HG02623 (cell line): Measurements from ENCODE around the gene MYOF.

Experiments used
- ATAC-seq: cut with Tn5 transposase; IDR thresholded peaks from one replicate; pipeline ENCODE4 v1.9.1; 2021; ENCODE audit warnings: moderate library complexity; ENCODE audit not compliant: unreplicated experiment

Gene MYOF

DNA sequence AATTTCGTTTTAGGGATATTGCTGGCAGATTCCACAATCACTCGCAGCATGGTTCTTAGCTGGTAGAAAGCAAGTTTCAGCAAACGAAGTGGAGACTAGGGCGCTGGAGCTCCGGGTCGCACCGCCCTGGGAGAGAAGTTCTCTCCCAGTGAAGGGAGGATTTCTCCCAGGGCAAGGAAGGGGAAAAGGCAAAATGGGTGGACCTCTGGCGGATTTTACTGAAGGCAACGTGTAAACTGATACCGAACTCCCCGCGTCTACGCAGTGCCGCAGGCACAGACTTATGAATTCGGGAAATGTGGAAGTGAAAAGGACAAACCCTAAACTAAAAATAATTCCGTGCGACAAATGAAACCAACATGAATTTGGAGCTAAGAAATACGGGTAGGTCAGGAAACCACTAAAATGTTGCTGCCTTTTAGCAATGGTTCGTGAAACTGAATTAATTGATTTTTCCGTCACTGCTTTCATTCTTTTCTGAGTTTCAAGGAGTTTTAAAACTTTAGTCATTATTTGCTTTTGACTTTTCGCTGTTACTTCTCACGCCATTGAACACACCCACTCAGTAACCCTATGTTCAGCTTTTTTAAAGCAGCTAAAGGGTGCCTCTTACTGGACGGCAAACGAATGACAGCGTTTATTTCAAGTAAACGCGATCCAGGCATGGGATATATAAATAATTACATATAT is at the start of gene MYOF:
TSS of gene MYOF (minus strand) at position 190 of the 690 bp plus-strand sequence. CDS start at position 50, 140 bp downstream.
- ATAC-seq: no peak

GRCh38 chr10:93518531-93518930 is 36.4 kb upstream of the MYOF start:
- ATAC-seq: no peak

DNA sequence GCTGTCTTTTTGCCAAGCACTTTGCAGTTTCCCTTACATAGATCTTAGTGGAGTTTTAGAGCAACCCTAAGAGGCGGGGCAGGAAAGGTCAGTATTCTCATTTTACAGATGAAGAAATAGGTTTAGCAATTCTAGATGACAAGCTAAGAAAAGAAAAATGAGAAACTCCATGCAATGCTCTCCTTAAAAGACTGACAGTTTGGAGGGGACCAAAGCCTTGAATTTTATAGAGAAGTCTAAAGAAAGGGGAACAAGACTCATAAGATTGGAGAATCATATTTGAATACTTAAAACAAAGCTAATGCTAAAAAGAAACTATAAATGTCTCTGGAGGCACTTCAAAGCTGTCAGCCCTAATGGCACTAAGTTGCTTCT is 33.9 kb upstream of the MYOF start:
- ATAC-seq: no peak

DNA sequence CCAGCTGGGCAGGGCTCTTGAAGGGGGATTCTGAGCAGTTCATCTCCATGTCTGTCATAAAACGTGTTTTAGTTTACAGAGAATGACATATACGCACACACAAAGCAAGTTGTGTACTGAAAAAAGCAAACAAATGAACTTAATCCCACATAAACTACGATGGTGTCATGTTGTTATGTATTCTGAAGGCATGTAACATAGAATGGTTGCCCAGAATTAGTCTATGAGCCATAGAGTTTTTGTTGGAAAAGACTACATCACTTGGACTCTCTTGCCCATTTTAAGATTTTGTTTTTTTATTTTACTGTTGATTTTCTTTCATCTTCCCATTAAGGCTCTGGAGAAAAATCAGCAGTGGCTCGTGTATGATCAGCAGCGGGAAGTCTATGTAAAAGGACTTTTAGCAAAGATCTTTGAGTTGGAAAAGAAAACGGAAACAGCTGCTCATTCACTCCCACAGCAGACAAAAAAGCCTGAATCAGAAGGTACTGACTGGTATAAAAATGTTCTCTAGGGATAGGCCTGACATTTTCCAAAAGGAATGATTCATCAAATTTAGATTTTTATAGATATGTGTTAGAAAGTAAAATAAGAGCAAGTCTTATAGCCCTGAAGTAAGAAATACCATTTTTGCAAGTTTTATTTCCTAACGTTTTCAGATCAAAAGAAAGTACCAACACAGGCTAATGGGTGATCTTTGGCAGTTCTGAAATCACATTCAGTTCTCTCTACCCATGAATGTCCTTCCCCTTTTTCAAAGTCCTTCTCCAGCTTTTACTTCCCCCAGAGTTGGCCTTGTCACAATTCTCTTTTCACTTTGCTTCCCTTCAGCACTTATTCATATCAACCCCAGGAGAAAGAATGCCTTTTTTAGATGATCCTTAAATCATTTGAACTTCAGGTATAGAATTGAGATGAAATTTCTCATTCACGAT is 33.2 kb upstream of the MYOF start:
- ATAC-seq: no peak

DNA sequence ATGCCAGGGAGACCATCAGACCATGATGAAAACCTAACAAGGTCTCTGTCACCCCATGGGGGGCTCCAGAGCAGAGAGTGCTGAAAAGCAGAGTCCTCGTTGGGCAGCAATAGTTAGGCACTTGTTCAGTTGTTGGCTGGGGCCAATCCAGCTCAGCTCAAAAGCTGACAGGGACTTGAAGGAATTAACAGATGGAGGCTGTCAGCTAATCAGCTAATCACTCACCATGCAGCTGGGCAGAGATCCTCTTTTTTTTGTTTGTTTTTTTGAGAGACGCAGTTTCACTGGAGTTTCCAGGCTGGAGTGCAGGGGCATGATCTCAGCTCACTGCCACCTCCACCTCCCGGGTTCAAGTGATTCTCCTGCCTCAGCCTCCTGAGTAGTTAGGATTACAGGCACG is 32.4 kb upstream of the MYOF start:
- ATAC-seq: no peak

DNA sequence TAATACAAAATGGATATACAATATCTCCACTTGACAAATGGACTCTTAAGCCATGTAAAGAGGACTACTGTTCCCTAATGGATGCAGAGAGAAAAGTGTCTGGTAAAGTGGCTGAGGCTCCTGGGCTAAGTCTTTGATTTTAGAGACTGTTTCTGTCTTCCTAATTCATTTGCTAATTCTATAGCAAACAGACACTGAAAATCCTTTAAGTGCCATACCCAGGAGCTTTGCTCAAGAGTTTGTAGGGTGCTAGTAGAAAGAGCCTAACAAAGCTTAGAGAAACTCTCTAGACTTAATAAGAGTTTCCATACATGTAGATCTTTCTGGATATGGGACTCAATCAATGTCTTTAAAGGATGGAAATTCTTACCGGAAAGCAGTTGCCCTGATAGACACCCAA is 31.0 kb upstream of the MYOF start:
- ATAC-seq: no peak

- ATAC-seq: no peak
These were observed 30.4 kb upstream of the MYOF start for GRCh38 chr10:93512565-93512964.

- no peak for ATAC-seq
These were observed 27.7 kb upstream of the MYOF start for GRCh38 chr10:93509816-93510215.

- no peak for ATAC-seq
These were observed 22.9 kb upstream of the MYOF start for GRCh38 chr10:93505075-93505474.

GRCh38 chr10:93503075-93503474 is 20.9 kb upstream of the MYOF start:
- peak; percentile 81 for ATAC-seq

DNA sequence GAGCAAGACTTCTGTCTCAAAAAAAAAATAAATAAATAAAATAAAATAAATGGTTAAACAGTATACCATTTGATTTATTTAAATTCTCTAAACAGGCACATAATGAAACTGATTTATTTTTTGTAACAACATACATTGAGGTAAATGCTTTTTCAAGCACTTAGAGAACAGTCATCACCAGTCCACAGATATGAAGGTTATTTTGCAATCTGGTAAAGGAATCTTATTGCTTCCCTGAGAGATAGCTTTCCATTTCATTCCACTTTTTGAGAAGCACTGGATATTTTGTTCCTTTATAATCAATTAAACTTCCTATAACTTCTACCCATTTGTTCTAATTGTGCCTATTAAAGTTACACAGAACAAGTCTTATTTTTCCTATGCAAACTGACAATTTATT is 19.5 kb upstream of the MYOF start:
- ATAC-seq: no peak

DNA sequence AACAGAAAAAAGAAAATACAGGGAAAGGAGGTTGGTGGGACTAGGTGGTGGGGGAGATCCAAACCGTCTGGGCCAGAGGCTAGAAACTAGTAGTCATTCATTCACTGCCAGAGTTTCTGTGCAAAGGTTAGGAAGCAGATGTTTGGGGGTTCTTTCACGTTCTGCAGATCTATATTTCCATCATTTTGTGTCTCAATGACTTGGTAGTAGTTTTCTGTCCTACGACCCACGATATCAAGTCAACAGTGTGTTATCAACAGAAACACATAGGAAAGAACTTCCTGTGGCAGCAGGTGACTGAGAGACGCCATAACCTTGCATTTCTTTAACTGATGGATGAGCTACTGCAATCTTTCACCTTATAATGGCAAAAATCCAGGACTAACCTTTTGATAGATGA is 16.0 kb upstream of the MYOF start:
- ATAC-seq: no peak

DNA sequence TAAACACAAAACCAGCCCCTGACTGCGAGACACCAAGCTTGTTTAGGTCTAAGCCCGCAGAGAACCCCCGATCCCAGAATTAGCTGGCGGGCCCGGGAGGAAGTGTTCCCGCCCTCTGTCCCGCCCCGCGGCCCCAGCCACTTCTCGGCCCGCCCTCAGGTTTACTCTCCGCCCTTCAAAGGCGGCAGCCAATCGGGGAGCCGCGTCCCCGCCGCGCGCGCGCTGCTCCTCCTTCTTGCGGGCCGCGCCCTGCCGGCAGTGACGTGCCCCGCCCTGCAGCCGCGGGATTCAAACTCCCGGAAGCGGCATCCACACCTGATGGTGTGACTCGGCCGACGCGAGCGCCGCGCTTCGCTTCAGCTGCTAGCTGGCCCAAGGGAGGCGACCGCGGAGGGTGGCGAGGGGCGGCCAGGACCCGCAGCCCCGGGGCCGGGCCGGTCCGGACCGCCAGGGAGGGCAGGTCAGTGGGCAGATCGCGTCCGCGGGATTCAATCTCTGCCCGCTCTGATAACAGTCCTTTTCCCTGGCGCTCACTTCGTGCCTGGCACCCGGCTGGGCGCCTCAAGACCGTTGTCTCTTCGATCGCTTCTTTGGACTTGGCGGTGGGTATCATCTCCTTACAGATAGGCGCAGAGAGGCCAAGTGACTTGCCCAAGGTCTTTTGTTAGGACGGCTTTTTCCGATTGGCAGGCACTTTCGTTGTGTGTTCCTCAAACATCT is 14.3 kb upstream of the MYOF start, which contains the start of gene CEP55:
TSS of gene CEP55 (plus strand) at position 291 of the 720 bp plus-strand sequence. CDS start 3,440 bp downstream, outside the sequence.
- peak; percentile 99 for ATAC-seq

DNA sequence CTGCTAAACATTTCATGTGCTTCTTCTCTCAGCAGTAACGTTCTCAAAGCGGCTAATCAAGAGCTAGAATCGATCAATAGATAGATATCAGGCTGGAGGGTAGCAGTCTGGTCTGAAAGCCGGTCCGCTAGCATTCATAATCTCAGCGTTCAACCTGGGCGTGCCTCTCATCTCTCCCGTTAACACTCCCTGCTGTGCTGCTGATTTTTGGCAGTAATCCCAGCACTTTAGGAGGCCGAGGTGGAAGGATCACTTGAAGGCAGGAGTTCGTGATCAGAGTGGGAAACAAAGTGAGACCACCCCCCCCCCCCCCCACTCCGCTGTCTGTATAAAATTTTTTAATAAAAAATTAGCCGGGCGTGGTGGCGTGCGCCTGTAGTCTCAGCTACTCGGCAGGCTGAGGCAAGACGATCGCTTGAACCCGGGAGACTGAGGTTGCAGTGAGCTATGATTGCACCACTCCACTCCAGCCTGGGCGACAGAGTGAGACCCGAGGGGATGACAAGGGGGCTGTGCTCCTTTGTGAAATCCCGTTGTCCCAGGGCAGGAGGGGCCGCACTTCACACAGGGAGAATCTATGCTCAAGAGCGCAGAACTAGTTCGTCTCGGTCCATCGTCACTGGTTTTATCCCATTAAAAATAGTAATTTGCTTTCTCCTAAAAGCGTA is 13.7 kb upstream of the MYOF start:
- ATAC-seq: no peak

DNA sequence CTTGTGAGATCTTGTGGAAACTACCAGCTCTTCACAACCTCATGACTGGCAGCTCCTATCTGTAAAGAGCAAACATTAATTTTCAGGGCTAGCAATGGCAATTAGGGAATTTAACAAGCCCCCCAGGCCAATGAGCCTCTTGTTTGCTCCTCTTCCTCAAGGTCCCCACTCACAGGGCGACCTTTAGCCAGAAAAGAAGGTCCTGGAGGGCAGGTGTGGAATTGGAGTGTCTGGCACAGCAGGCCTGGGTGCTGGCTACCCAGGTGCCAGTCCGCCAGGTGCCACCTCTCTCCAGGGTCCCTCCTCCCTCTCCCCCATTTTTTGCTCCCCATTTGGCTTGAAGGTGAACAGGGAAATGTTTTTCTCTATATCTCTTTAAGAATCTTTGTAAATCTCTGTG is 12.4 kb upstream of the MYOF start:
- no peak for ATAC-seq

GRCh38 chr10:93493162-93493561 is 11.0 kb upstream of the MYOF start:
- ATAC-seq: no peak

DNA sequence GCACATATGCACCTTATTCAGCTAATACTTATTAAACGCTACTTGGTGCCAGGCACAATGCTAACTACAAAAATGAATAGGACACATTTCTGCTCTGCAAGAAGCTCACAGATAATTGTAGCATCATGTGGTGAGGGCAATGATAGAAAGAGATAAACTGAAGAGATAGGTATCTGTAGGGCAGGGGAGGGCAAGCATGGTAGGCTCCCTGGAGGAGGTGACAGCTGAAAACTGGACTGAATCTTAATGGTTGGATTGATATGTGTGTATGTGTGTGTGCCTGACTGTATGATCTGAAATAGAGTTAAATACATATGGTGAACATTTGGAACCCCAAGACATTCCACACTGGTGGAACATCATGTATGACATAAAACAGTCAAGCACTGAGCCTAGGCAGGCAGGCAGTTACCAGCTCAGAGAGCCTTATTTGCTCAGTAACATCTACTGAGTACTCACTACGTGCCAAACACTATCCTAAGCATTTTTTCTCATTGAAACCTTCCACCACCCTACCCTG is 9.5 kb upstream of the MYOF start:
- ATAC-seq: no peak

DNA sequence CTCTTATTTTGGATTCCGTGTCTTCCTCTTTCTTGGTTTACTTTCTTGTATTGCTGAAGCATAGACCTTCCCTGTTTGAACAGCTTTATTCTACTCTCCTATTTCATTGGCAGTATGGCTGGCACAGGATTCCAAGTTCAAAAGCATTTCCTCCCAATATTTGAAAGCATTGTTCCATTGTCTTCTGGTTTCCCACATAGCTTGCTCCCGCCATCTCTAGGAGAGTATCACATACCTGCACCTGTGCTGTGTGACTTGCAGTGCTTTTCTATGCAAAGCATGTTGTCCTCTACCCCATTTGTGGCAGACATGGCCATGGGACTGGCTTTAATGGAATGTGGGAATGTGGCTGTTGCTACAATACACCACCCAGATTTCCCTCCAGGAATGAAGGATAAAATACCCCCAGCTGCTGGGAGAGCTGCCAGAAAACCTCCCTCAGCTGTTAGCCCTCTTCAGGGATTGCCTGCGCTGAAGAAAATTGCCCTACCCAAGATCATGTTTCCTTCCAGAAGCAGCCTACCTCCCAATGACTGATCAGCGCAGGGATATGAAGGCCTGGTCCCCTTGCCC is 6.9 kb upstream of the MYOF start:
- no peak for ATAC-seq

DNA sequence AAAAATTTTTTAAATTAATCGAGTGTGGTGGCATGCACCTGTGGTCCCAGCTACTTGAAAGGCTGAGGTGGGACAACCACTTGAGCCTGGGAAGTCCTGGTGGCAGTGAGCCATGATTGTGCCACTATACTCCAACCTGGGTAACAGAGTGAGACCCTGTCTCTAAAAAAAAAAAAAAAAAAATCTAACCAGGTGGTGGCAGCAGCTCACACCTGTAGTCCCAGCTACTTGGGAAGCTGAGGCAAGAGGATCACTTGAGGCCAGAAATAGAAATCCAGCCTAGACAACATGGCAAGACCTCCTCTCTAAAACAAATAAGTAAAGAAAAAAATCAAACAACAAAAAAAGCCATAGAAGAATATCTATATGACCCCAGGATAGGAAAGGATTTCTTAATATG is 3.6 kb upstream of the MYOF start:
- ATAC-seq: no peak

- no peak for ATAC-seq
These were observed 443 bp downstream of the MYOF start for GRCh38 chr10:93481637-93482144.
